Lung (tissue), 12 donors: ENCODE measurements around the gene PSD. TPM values are rescaled to one million over a fixed set of nuclear protein-coding genes. Genes with fewer than 3 reads are reported as not detected.

Experiments
- ATAC-seq: fragments of 200-7000 bp; cut with Tn5 transposase; one replicate; pipeline ENCODE4 v1.9.1; 2020; ENCODE audit warnings: moderate number of reproducible peaks; ENCODE audit not compliant: insufficient read depth, low FRiP score
- DNase-seq, 3 donors: peaks; one replicate each; pipeline ENCODE4 v3.0.0-alpha.2; 2013 to 2017
- H3K27ac ChIP-seq, 2 donors: one replicate each; pipeline ENCODE4 v1.5.1; 2013; ENCODE audit warnings: mild to moderate bottlenecking in 2 of 2, moderate library complexity in 2 of 2, control low read depth in 1 of 2, inconsistent platforms in 1 of 2, low read depth in 1 of 2, low read length in 1 of 2
- H3K27me3 ChIP-seq, 3 donors: one replicate each; pipeline ENCODE4 v1.5.1; 2013; ENCODE audit warnings: low read length in 2 of 3; ENCODE audit not compliant: control insufficient read depth in 3 of 3, insufficient read depth in 3 of 3
- H3K36me3 ChIP-seq, 4 donors: one replicate each; pipeline ENCODE4 v1.5.1; 2013; ENCODE audit warnings: low read length in 4 of 4, mild to moderate bottlenecking in 1 of 4, moderate library complexity in 1 of 4; ENCODE audit not compliant: control insufficient read depth in 4 of 4, insufficient read depth in 4 of 4
- H3K4me1 ChIP-seq, 5 donors: one replicate each; pipeline ENCODE4 v1.5.1; 2013; ENCODE audit warnings: low read length in 5 of 5, mild to moderate bottlenecking in 2 of 5, moderate library complexity in 1 of 5; ENCODE audit not compliant: control insufficient read depth in 5 of 5, insufficient read depth in 5 of 5
- H3K4me3 ChIP-seq: one replicate; pipeline ENCODE4 v1.5.1; 2013; ENCODE audit warnings: mild to moderate bottlenecking, control low read depth, moderate library complexity
- H3K9ac ChIP-seq, 2 donors: one replicate each; pipeline ENCODE4 v1.5.1; 2013; ENCODE audit warnings: low read length in 2 of 2, control low read depth in 1 of 2; ENCODE audit not compliant: insufficient read depth in 1 of 2
- H3K9me3 ChIP-seq, 4 donors: one replicate each; pipeline ENCODE4 v1.5.1; 2013; ENCODE audit warnings: low read length in 3 of 4, mild to moderate bottlenecking in 1 of 4, moderate library complexity in 1 of 4; ENCODE audit not compliant: control insufficient read depth in 4 of 4, insufficient read depth in 3 of 4
- CTCF ChIP-seq: IDR thresholded peaks from 2 replicates; pipeline ENCODE4 v1.5.1; 2012; ENCODE audit warnings: mild to moderate bottlenecking; ENCODE audit errors: control extremely low read depth, extremely low read depth
- WGBS, 2 donors: extraction: QIAGEN DNeasy Blood & Tissue Kit; methylation state at CpG; one replicate each; pipeline ENCODE4 v1.1.7; 2013; 5-methylcytosine and 5-hydroxymethylcytosine counted together
- polyA plus RNA-seq, 2 donors: library from polyadenylated mRNA; stranded (reverse); fragments of 200-250 nt; gene quantifications; one replicate each; pipeline ENCODE4 v1.2.1, GENCODE V29; 2013
- total RNA-seq, 2 donors: library from RNA; depleted of rRNA in 1 of 2; stranded (reverse); fragments of >200 nt in 1 of 2; gene quantifications; one replicate each; pipeline ENCODE4 v1.2.1, GENCODE V29; 2014 to 2021
- donor health status: control.
- donor health status: control.
- donor health status: Bipolar disorder and iron deficiency.
- donor health status: healthy.
- donor health status: DM: yes; HTN: yes; CAD: no.

Gene PSD
- total and polyA plus RNA-seq, 4 donors: 1.1 to 5.3 (median 3.2) TPM

GRCh38 chr10:102437515-102437914 lies 18.9 kb upstream of the PSD start:
- H3K9me3 ChIP-seq: no peaks in the 10 kb centered on the region
- H3K4me3 ChIP-seq: no peak overlapping the region
- TF ChIP-seq CTCF: no peak
- H3K4me1 ChIP-seq: peaks cover 0 to 15% (median 11%) of the 10 kb centered on the region in 5 donors
- 92 to 99% methylated on average over 3 of the region's 3 CpGs for WGBS, 2 donors
- H3K27me3 ChIP-seq: no peaks in the 10 kb centered on the region
- H3K9ac ChIP-seq: no peak overlapping the region
- ATAC-seq (no peak), DNase-seq (no peak)
- no peaks in the 10 kb centered on the region for H3K36me3 ChIP-seq
- H3K27ac ChIP-seq: no peak overlapping the region

- no peak for TF ChIP-seq CTCF
- Histone ChIP-seq H3K4me1 (peaks cover 0 to 21% (median 11%) of the 10 kb centered on the region in 5 donors), H3K9ac (peak overlapping the region in 1 of 2 donors; percentile 49), H3K36me3 (no peaks in the 10 kb centered on the region), H3K27ac (peak overlapping the region in 1 of 2 donors; percentile 15), H3K4me3 (no peak overlapping the region), H3K9me3 (no peaks in the 10 kb centered on the region), H3K27me3 (no peaks in the 10 kb centered on the region)
- no peak for ATAC-seq
- DNase-seq: no peak
- WGBS, 2 donors: 64 to 74% methylated on average over 6 of the region's 6 CpGs
Measured at GRCh38 chr10:102436312-102436711, 17.7 kb upstream of the PSD start.

GRCh38 chr10:102435529-102436233 lies 17.1 kb upstream of the PSD start:
- peak overlapping the region in 1 of 2 donors; percentile 67 for H3K9ac ChIP-seq
- H3K9me3 ChIP-seq: no peaks in the 10 kb centered on the region
- H3K4me1 ChIP-seq: peaks cover 0 to 21% (median 11%) of the 10 kb centered on the region in 5 donors
- H3K27ac ChIP-seq: peak overlapping the region in 1 of 2 donors; percentile 87
- DNase-seq (peak; percentile 62 to 76 (median 63)), ATAC-seq (peak; percentile 8)
- TF ChIP-seq CTCF: no peak
- H3K36me3 ChIP-seq: no peaks in the 10 kb centered on the region
- WGBS, 2 donors: 3 to 6% methylated on average over 14 of the region's 14 CpGs
- H3K27me3 ChIP-seq: no peaks in the 10 kb centered on the region
- H3K4me3 ChIP-seq: no peak overlapping the region

- Histone ChIP-seq H3K4me3 (no peak overlapping the region), H3K9ac (peak overlapping the region in 1 of 2 donors; percentile 67), H3K4me1 (peaks cover 0 to 21% (median 11%) of the 10 kb centered on the region in 5 donors), H3K27me3 (no peaks in the 10 kb centered on the region), H3K27ac (peak overlapping the region in 1 of 2 donors; percentile 87), H3K9me3 (no peaks in the 10 kb centered on the region), H3K36me3 (no peaks in the 10 kb centered on the region)
- TF ChIP-seq CTCF: no peak
- ATAC-seq: no peak
- WGBS, 2 donors: 41 to 52% methylated on average over 5 of the region's 5 CpGs
- DNase-seq: no peak
Measured at GRCh38 chr10:102435133-102435497, 16.5 kb upstream of the PSD start.
